ENCODE results near the gene DPP10.

DNA sequence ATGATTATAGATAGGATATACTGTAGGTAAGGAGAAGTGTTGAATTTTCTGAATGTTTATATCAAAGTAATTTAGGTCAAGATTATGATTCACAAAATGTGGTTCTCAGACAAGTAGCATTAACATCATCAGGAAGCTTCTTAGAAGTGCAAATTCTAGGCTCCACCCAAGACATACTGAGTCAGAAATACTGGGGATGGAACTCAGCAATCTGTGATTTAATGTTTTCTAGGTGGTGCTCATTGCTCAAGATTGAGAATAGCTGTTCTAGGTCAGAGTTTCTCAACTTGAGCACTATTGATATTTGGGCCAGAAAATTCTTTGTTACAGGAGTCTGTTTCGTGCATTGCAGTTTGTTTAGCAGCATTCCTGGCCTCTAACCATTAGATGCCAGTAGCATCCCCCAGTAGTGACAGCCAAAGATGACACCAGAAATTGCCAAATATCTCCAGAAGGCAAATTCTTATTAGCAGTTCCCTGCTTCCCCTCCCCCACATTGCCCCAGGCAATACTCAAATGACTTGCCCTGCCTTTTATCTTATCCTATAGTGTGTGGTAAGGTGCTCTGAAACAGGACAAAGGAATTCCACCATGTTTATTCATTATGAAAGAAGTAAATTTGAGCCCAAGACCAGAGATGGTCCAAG lies 1001.2 kb downstream of the DPP10 start:
- no peak for TF ChIP-seq FOS (IDR thresholded peaks at IDR 0.05; ENCODE audit: borderline replicate concordance, extremely low read depth, insufficient read length)
- no peak for TF ChIP-seq EZH2 (IDR thresholded peaks at IDR 0.05; ENCODE audit: borderline replicate concordance, control insufficient read depth, low read depth, low read length)
- no peak for TF ChIP-seq POLR2AphosphoS5 (IDR thresholded peaks at IDR 0.05; ENCODE audit: low read length)
- TF ChIP-seq, protein P1, sequence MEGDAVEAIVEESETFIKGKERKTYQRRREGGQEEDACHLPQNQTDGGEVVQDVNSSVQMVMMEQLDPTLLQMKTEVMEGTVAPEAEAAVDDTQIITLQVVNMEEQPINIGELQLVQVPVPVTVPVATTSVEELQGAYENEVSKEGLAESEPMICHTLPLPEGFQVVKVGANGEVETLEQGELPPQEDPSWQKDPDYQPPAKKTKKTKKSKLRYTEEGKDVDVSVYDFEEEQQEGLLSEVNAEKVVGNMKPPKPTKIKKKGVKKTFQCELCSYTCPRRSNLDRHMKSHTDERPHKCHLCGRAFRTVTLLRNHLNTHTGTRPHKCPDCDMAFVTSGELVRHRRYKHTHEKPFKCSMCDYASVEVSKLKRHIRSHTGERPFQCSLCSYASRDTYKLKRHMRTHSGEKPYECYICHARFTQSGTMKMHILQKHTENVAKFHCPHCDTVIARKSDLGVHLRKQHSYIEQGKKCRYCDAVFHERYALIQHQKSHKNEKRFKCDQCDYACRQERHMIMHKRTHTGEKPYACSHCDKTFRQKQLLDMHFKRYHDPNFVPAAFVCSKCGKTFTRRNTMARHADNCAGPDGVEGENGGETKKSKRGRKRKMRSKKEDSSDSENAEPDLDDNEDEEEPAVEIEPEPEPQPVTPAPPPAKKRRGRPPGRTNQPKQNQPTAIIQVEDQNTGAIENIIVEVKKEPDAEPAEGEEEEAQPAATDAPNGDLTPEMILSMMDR (IDR thresholded peaks at IDR 0.05 in 2 of 3, conservative IDR thresholded peaks at IDR 0.05 in 1 of 3; ENCODE audit: control insufficient read depth in 2 of 3, extremely low read depth in 1 of 3, insufficient read depth in 1 of 3, low read depth in 3 of 3, low read length in 3 of 3): no peak
- TF ChIP-seq ZNF24 (IDR thresholded peaks at IDR 0.05): no peak
- TF ChIP-seq NR2C2 (IDR thresholded peaks at IDR 0.05; ENCODE audit: borderline replicate concordance, control insufficient read depth, insufficient read length, low read depth): no peak
- no peak for TF ChIP-seq REST (IDR thresholded peaks at IDR 0.05; ENCODE audit: low read depth, low read length)
- no peak for TF ChIP-seq CEBPB (IDR thresholded peaks at IDR 0.05; ENCODE audit: borderline replicate concordance in 1 of 2, low read depth in 2 of 2, low read length in 2 of 2)
- no peak for TF ChIP-seq EP300 (IDR thresholded peaks at IDR 0.05; ENCODE audit: borderline replicate concordance in 1 of 2, control insufficient read depth in 1 of 2, low read depth in 2 of 2, low read length in 2 of 2)
- TF ChIP-seq DPF2 (IDR thresholded peaks at IDR 0.05): no peak

Data from GM12878 (cell line).